Endodermal cell (in vitro differentiated cells): Measurements from ENCODE around the gene ARSK. TPM values are rescaled to one million over a fixed set of nuclear protein-coding genes. Genes with fewer than 3 reads are reported as not detected.

Experiments used
- DNase-seq: peaks from one replicate; pipeline ENCODE4 v3.0.0-alpha.2; 2017
- H3K27ac ChIP-seq: 2 replicates; pipeline ENCODE4 v1.5.1; 2013; ENCODE audit warnings: mild to moderate bottlenecking, low read depth, low read length, moderate library complexity
- H3K27me3 ChIP-seq: 2 replicates; pipeline ENCODE4 v1.6.1; 2013; ENCODE audit warnings: mild to moderate bottlenecking, low read length, moderate library complexity; ENCODE audit not compliant: insufficient read depth, control insufficient read depth, poor library complexity, severe bottlenecking
- H3K36me3 ChIP-seq: 2 replicates; pipeline ENCODE4 v1.7.0; 2013; ENCODE audit warnings: mild to moderate bottlenecking, low read length, moderate library complexity; ENCODE audit not compliant: control insufficient read depth, insufficient read depth
- H3K4me1 ChIP-seq: one replicate; pipeline ENCODE4 v1.7.0; 2013; ENCODE audit warnings: low read length; ENCODE audit not compliant: control insufficient read depth, insufficient read depth
- H3K4me3 ChIP-seq: 2 replicates; pipeline ENCODE4 v1.5.1; 2013; ENCODE audit warnings: mild to moderate bottlenecking, low read length, moderate library complexity
- H3K9ac ChIP-seq: 2 replicates; pipeline ENCODE4 v1.6.1; 2013; ENCODE audit warnings: mild to moderate bottlenecking, low read length, moderate library complexity; ENCODE audit not compliant: poor library complexity, severe bottlenecking; ENCODE audit errors: extremely low read depth
- H3K9me3 ChIP-seq: 2 replicates; pipeline ENCODE4 v1.6.1; 2013; ENCODE audit warnings: mild to moderate bottlenecking, low read length, moderate library complexity; ENCODE audit not compliant: control insufficient read depth
- H3K27ac Mint-ChIP-seq: 2 replicates; pipeline ENCODE4 v1.8.0; 2020; ENCODE audit warnings: mixed read lengths
- H3K27me3 Mint-ChIP-seq: 2 replicates; pipeline ENCODE4 v1.8.0; 2021; ENCODE audit warnings: mild to moderate bottlenecking, mixed read lengths; ENCODE audit not compliant: insufficient read depth
- H3K36me3 Mint-ChIP-seq: 2 replicates; pipeline ENCODE4 v1.8.0; 2020; ENCODE audit warnings: low read depth, mixed read lengths
- H3K4me1 Mint-ChIP-seq: 2 replicates; pipeline ENCODE4 v1.8.0; 2020; ENCODE audit warnings: mixed read lengths
- H3K4me3 Mint-ChIP-seq: 2 replicates; pipeline ENCODE4 v1.8.0; 2020; ENCODE audit warnings: mild to moderate bottlenecking, moderate library complexity, mixed read lengths
- H3K9me3 Mint-ChIP-seq: 2 replicates; pipeline ENCODE4 v1.8.0; 2020; ENCODE audit warnings: mild to moderate bottlenecking, mixed read lengths
- WGBS, 2 experiments: methylation state at CpG; one replicate each; pipeline versions ENCODE4 v1.1.5 to v1.1.7; 2013; ENCODE audit warnings: missing lambda C conversion rate in 2 of 2, mixed read lengths in 1 of 2; ENCODE audit not compliant: insufficient coverage in 1 of 2, insufficient read length in 1 of 2; 5-methylcytosine and 5-hydroxymethylcytosine counted together
- total RNA-seq, 2 donors: library from RNA; stranded (reverse); fragmentation: NEBNext Ultra II Directional in 1 of 2; extraction: Animal tissue kit (Norgen Biotek cat#: 25700) in 1 of 2; gene quantifications; 2 replicates in 1 of 2; 3 replicates in 1 of 2; pipeline ENCODE4 v1.2.1, GENCODE V29; 2021
- TF ChIP-seq, protein P1 (sequence below): fragments of 200-600 bp; sonication (generic); conservative IDR thresholded peaks from 2 replicates; pipeline ENCODE4 v1.5.0; 2021; ENCODE audit warnings: antibody characterized with exemption, mild to moderate bottlenecking

ARSK gene
- total RNA-seq, 2 donors from 2014 or later = 11.7 to 13.5 TPM

DNA sequence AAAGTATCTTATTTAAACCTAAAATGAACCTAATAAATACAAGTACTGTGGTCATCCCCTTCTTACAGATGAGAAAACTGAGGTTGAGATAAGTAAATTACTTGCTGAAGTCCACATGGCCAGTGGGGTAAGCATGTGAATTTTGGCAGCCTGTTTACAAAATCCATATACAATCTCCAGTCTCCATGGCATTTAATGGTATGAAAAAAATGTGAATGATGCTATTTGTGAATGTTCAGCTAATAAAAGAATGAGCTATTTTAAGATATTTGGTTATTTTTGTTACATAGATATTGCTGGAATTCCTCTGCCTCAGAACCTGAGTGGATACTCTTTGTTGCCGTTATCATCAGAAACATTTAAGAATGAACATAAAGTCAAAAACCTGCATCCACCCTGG lies 45.7 kb downstream of the ARSK start:
- H3K27me3 Mint-ChIP-seq = no peaks in the 10 kb centered on the region
- peaks cover 4% of the 10 kb centered on the region for H3K36me3 Mint-ChIP-seq
- no peaks in the 10 kb centered on the region for H3K4me1 ChIP-seq
- H3K4me1 Mint-ChIP-seq = no peaks in the 10 kb centered on the region
- no peaks in the 10 kb centered on the region for H3K9me3 Mint-ChIP-seq
- no peak overlapping the region for H3K4me3 ChIP-seq
- no peaks in the 10 kb centered on the region for H3K36me3 ChIP-seq
- WGBS, 2 experiments = 93 to 100% methylated on average over 1 of the region's 1 CpG
- no peaks in the 10 kb centered on the region for H3K27me3 ChIP-seq
- no peak overlapping the region for H3K27ac ChIP-seq
- H3K4me3 Mint-ChIP-seq = no peak overlapping the region
- TF ChIP-seq, protein P1, sequence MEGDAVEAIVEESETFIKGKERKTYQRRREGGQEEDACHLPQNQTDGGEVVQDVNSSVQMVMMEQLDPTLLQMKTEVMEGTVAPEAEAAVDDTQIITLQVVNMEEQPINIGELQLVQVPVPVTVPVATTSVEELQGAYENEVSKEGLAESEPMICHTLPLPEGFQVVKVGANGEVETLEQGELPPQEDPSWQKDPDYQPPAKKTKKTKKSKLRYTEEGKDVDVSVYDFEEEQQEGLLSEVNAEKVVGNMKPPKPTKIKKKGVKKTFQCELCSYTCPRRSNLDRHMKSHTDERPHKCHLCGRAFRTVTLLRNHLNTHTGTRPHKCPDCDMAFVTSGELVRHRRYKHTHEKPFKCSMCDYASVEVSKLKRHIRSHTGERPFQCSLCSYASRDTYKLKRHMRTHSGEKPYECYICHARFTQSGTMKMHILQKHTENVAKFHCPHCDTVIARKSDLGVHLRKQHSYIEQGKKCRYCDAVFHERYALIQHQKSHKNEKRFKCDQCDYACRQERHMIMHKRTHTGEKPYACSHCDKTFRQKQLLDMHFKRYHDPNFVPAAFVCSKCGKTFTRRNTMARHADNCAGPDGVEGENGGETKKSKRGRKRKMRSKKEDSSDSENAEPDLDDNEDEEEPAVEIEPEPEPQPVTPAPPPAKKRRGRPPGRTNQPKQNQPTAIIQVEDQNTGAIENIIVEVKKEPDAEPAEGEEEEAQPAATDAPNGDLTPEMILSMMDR = no peak
- no peak for DNase-seq
- H3K27ac Mint-ChIP-seq = no peak overlapping the region
- H3K9ac ChIP-seq = no peak overlapping the region
- H3K9me3 ChIP-seq = no peaks in the 10 kb centered on the region

DNA sequence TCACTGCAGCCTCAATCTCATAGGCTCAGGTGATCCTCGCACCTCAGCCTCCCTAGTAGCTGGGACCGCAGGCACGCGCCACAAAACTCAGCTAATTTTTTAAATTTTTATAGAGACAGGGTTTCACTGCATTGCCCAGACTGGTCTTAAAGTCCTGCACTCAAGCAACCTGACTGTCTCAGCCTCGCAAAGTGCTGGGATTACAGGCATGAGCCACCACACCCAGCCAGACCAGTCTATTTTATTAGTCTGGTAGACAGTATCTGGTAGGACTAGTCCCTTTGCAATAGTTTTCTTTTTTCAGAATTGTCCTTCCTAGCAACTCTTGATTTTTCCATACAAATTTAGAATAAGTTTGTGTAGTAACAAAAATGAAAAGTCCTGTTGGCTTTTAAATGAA lies 50.9 kb downstream of the ARSK start:
- Mint-ChIP-seq H3K9me3 (no peaks in the 10 kb centered on the region), H3K27ac (no peak overlapping the region), H3K36me3 (peaks cover 4% of the 10 kb centered on the region), H3K4me3 (no peak overlapping the region), H3K4me1 (peaks cover 7% of the 10 kb centered on the region), H3K27me3 (no peaks in the 10 kb centered on the region)
- H3K27me3 ChIP-seq = no peaks in the 10 kb centered on the region
- no peaks in the 10 kb centered on the region for H3K4me1 ChIP-seq
- no peaks in the 10 kb centered on the region for H3K9me3 ChIP-seq
- no peaks in the 10 kb centered on the region for H3K36me3 ChIP-seq
- H3K4me3 ChIP-seq = no peak overlapping the region
- 86 to 96% methylated on average over 1 to 5 of the region's 5 CpGs for WGBS, 2 experiments
- no peak for DNase-seq
- H3K9ac ChIP-seq = no peak overlapping the region
- H3K27ac ChIP-seq = no peak overlapping the region
- TF ChIP-seq, protein P1 = no peak

DNA sequence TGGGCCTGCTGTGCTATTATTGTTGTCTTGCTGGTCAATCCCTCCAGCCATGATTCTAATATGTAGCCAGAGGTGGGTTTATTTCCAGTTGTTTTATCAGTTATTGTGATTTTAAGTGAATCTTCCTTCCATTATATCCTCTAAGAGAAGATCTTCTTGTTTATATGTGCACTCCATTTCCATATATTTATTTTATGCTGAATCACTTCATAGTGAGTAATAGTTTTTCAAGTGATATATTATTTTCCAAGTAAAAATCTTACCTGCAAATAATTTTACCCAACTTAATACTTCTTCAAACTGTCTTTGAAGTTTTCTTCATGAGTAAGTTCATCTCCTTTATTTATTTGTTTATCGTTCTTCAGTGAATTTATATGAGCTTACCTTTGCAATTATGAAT lies 51.5 kb downstream of the ARSK start:
- TF ChIP-seq, protein P1 = no peak

More for the DNA sequence above, 51.5 kb downstream of the ARSK start:
- DNase-seq = no peak
- H3K4me1 ChIP-seq = no peaks in the 10 kb centered on the region
- H3K4me3 Mint-ChIP-seq = no peak overlapping the region
- no peak overlapping the region for H3K27ac ChIP-seq
- no peaks in the 10 kb centered on the region for H3K9me3 ChIP-seq
- H3K4me1 Mint-ChIP-seq = peaks cover 7% of the 10 kb centered on the region
- H3K9ac ChIP-seq = no peak overlapping the region
- no peaks in the 10 kb centered on the region for H3K9me3 Mint-ChIP-seq
- no peaks in the 10 kb centered on the region for H3K36me3 ChIP-seq
- H3K27me3 ChIP-seq = no peaks in the 10 kb centered on the region
- no peak overlapping the region for H3K27ac Mint-ChIP-seq
- H3K27me3 Mint-ChIP-seq = no peaks in the 10 kb centered on the region
- H3K4me3 ChIP-seq = no peak overlapping the region
- peaks cover 2% of the 10 kb centered on the region for H3K36me3 Mint-ChIP-seq
- WGBS, 2 experiments = no CpG with 5 or more reads among the region's 1 CpG
